Lower leg skin (tissue), 4 donors: ENCODE results near the gene LENEP. TPM values are rescaled to one million over a fixed set of nuclear protein-coding genes. Genes with fewer than 3 reads are reported as not detected.

ENCODE experiments used
- DNase-seq, 2 donors: peaks; one replicate each; pipeline ENCODE4 v3.0.0-alpha.2; 2019; ENCODE audit warnings: low spot score in 2 of 2
- H3K4me3 ChIP-seq: fragments of 200-600 bp; sonication (generic); 2 replicates; pipeline ENCODE4 v1.5.1; 2017; ENCODE audit warnings: mild to moderate bottlenecking, low read depth; ENCODE audit not compliant: poor library complexity, severe bottlenecking
- CTCF ChIP-seq, 3 donors: fragments of 450-650 bp; IDR thresholded peaks; one replicate each; pipeline ENCODE4 v1.5.1; 2016; ENCODE audit warnings: antibody characterized with exemption in 3 of 3, mild to moderate bottlenecking in 3 of 3, moderate library complexity in 2 of 3
- POLR2A ChIP-seq, 2 donors: fragments of 450-650 bp; IDR thresholded peaks; one replicate each; pipeline ENCODE4 v1.6.1; 2016 to 2017; ENCODE audit warnings: antibody characterized with exemption in 2 of 2, mild to moderate bottlenecking in 1 of 2, moderate library complexity in 1 of 2
- WGBS, 2 donors: methylation state at CpG; one replicate each; pipeline ENCODE4 v1.1.5; 2018; 5-methylcytosine and 5-hydroxymethylcytosine counted together
- intact Hi-C: fragments of 100-400 bp; cut with DNase I; formaldehyde crosslinking; loops from one replicate; pipeline ENCODE4 v1.15.0; 2023; ENCODE audit warnings: low total_unique reads
- total RNA-seq, 4 donors: library from RNA; depleted of rRNA; stranded (reverse); fragments of >200 nt; gene quantifications; one replicate each; pipeline ENCODE4 v1.1.0, GENCODE V29; 2016

Gene LENEP
- total RNA-seq, 4 donors from 2014 or later = 1.4 TPM; not detected in 3

- TF ChIP-seq CTCF (IDR thresholded peaks at IDR 0.05) (no peak), POLR2A (IDR thresholded peaks at IDR 0.05) (no peak)
- intact Hi-C loops = no loop called here
- no peak overlapping the region for H3K4me3 ChIP-seq
- DNase-seq = no peak
- 69 to 78% methylated on average over 8 of the region's 8 CpGs for WGBS, 2 donors
These were observed 28.9 kb downstream of the LENEP start for GRCh38 chr1:155022136-155022926.

- no peak for TF ChIP-seq POLR2A (IDR thresholded peaks at IDR 0.05)
- no peak for TF ChIP-seq CTCF (IDR thresholded peaks at IDR 0.05)
- WGBS, 2 donors = 46 to 47% methylated on average over 4 of the region's 4 CpGs
- no peak overlapping the region for H3K4me3 ChIP-seq
- DNase-seq = no peak
- intact Hi-C loops = no loop called here
These were observed 29.5 kb downstream of the LENEP start for GRCh38 chr1:155022927-155023236.

DNA sequence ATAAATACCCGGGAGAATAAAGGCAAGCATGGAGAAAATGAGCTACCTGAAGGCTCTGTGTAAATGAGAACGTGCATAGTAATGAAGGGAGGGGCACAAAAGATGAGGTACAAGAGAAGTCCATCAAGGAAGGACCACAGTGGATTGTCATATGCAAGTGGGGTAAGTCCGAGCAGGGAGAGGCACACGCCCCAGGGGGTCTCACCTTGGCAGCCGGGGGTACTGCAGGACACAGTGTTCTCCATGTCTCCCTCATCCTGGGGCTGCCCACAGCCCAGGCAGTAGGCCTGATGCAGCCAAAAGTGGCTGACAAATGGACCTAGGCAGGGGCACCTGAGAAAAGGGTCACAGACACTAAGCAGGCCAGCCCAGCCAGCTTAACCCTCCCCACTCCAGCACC is 30.2 kb downstream of the LENEP start:
- intact Hi-C loops = no loop called here
- 71 to 78% methylated on average over 5 of the region's 5 CpGs for whole genome bisulfite sequencing, 2 donors
- DNase-seq = no peak
- H3K4me3 ChIP-seq = no peak overlapping the region
- TF ChIP-seq CTCF (IDR thresholded peaks at IDR 0.05) (no peak), POLR2A (IDR thresholded peaks at IDR 0.05) (no peak)

DNA sequence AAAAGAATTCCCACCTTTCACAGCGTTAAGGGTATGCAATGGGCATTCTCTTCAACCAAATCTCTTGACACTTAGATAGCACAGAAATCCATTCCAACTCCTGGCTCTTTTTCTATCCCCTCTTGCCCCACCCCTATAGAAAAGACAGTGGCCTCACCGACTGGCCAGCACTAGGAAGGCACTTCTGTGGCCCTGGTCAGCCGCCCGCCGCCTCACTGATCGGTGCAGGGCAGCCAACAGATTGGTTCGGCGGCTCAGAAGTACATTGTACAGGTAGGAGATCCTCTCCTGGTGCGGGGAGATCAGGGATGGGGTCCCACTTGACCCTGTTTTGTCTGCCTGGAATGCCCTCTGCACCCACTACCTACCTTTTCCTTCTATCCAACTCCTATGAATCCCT is 30.9 kb downstream of the LENEP start:
- WGBS, 2 donors = 92% methylated on average over 9 of the region's 9 CpGs
- no peak overlapping the region for H3K4me3 ChIP-seq
- DNase-seq = no peak
- intact Hi-C loops = no loop called here
- TF ChIP-seq CTCF (IDR thresholded peaks at IDR 0.05) (no peak), POLR2A (IDR thresholded peaks at IDR 0.05) (no peak)

- H3K4me3 ChIP-seq = no peak overlapping the region
- intact Hi-C loops = no loop called here
- 63 to 70% methylated on average over 9 of the region's 9 CpGs for WGBS, 2 donors
- TF ChIP-seq POLR2A (IDR thresholded peaks at IDR 0.05) = no peak
- TF ChIP-seq CTCF (IDR thresholded peaks at IDR 0.05) = no peak
- no peak for DNase-seq
These were observed 32.8 kb downstream of the LENEP start for GRCh38 chr1:155026154-155026553.

GRCh38 chr1:155026588-155026987 is 33.2 kb downstream of the LENEP start:
- no peak for DNase-seq
- no peak overlapping the region for H3K4me3 ChIP-seq
- 76 to 80% methylated on average over 6 of the region's 6 CpGs for WGBS, 2 donors
- intact Hi-C loops = no loop called here
- TF ChIP-seq CTCF (IDR thresholded peaks at IDR 0.05) = no peak
- no peak for TF ChIP-seq POLR2A (IDR thresholded peaks at IDR 0.05)
